ENCODE results near the gene ABHD15.

ABHD15 gene

GRCh38 chr17:29608986-29609385, 42.1 kb upstream of the ABHD15 start:
- POLR2A ChIA-PET = interaction anchor here (0.9 to 1.4 kb wide), 3 partner anchors 12 to 15 kb away, joined by 3 to 5 read pairs (median 4); partner anchors contain the start of gene CORO6
- CTCF ChIA-PET = interaction anchor here (0.6 to 1.7 kb wide), 2 partner anchors 11 to 263 kb away, joined by 3 to 5 read pairs; no protein-coding TSS in a partner anchor

GRCh38 chr17:29607557-29608195, 40.8 kb upstream of the ABHD15 start:
- TF ChIP-seq HDGF (IDR thresholded peaks at IDR 0.05; ENCODE audit: borderline replicate concordance) (no peak), PKNOX1 (IDR thresholded peaks at IDR 0.05) (no peak), FOXK2 (IDR thresholded peaks at IDR 0.05) (no peak), SUZ12 (IDR thresholded peaks at IDR 0.05) (no peak), CTBP1 (IDR thresholded peaks at IDR 0.05; ENCODE audit: borderline replicate concordance) (no peak), TARDBP (IDR thresholded peaks at IDR 0.05) (no peak), ELF4 (IDR thresholded peaks at IDR 0.05) (no peak), L3MBTL2 (conservative IDR thresholded peaks at IDR 0.05) (no peak), FOXA1 (IDR thresholded peaks at IDR 0.05) (no peak), NFRKB (IDR thresholded peaks at IDR 0.05) (no peak), FOXM1 (IDR thresholded peaks at IDR 0.05; ENCODE audit: borderline replicate concordance) (no peak), BHLHE40 (IDR thresholded peaks at IDR 0.05; ENCODE audit: borderline replicate concordance) (no peak), LEF1 (IDR thresholded peaks at IDR 0.05; ENCODE audit: borderline replicate concordance) (no peak), SP1 (IDR thresholded peaks at IDR 0.05) (no peak), ZNF384 (IDR thresholded peaks at IDR 0.05) (no peak), ARNT (IDR thresholded peaks at IDR 0.05) (no peak)
- POLR2A ChIA-PET = interaction anchor here (1.0 kb wide), 1 partner anchor 14 kb away, joined by 5 read pairs; no protein-coding TSS in a partner anchor
- no peak for DNase-seq (ENCODE audit: extremely low spot score)
- CTCF ChIA-PET = no interaction called here

More at GRCh38 chr17:29608986-29609385, 42.1 kb upstream of the ABHD15 start:
- no peak for DNase-seq (ENCODE audit: extremely low spot score)
- TF ChIP-seq FOXA1 (IDR thresholded peaks at IDR 0.05) (no peak), ZNF384 (IDR thresholded peaks at IDR 0.05) (no peak), ELF4 (IDR thresholded peaks at IDR 0.05) (no peak), LEF1 (IDR thresholded peaks at IDR 0.05; ENCODE audit: borderline replicate concordance) (no peak)

GRCh38 chr17:29603109-29603674, 36.4 kb upstream of the ABHD15 start:
- ChIA-PET CTCF (no interaction called here), POLR2A (no interaction called here)
- TF ChIP-seq ZNF384 (IDR thresholded peaks at IDR 0.05) (no peak), BHLHE40 (IDR thresholded peaks at IDR 0.05; ENCODE audit: borderline replicate concordance) (no peak), SP1 (IDR thresholded peaks at IDR 0.05) (no peak), ELF4 (IDR thresholded peaks at IDR 0.05) (no peak), FOXA1 (IDR thresholded peaks at IDR 0.05) (no peak), ARNT (IDR thresholded peaks at IDR 0.05) (no peak), FOXK2 (IDR thresholded peaks at IDR 0.05) (no peak), NFRKB (IDR thresholded peaks at IDR 0.05) (no peak), L3MBTL2 (conservative IDR thresholded peaks at IDR 0.05) (no peak), PKNOX1 (IDR thresholded peaks at IDR 0.05) (no peak), FOXM1 (IDR thresholded peaks at IDR 0.05; ENCODE audit: borderline replicate concordance) (no peak)
- no peak for DNase-seq (ENCODE audit: extremely low spot score)

- ChIA-PET POLR2A (interaction anchor here (0.7 to 1.4 kb wide), 2 partner anchors 12 to 25 kb away, joined by 3 to 4 read pairs; partner anchors contain the start of gene CORO6), CTCF (interaction anchor here (0.9 to 1.7 kb wide), 6 partner anchors 9 to 228 kb away, joined by 3 to 8 read pairs (median 6); no protein-coding TSS in a partner anchor)
- DNase-seq (ENCODE audit: extremely low spot score) = no peak
- TF ChIP-seq L3MBTL2 (conservative IDR thresholded peaks at IDR 0.05) = no peak
- TF ChIP-seq FOXM1 (IDR thresholded peaks at IDR 0.05; ENCODE audit: borderline replicate concordance) = no peak
- no peak for TF ChIP-seq ARNT (IDR thresholded peaks at IDR 0.05)
- 0 out of 2 replicates have a peak, but pooled peaks have one; percentile 59 for TF ChIP-seq HDGF (IDR thresholded peaks at IDR 0.05; ENCODE audit: borderline replicate concordance)
These were observed 30.7 kb upstream of the ABHD15 start for GRCh38 chr17:29597361-29598172.

GRCh38 chr17:29596811-29597210, 30.0 kb upstream of the ABHD15 start:
- TF ChIP-seq SP1 (IDR thresholded peaks at IDR 0.05) = no peak
- TF ChIP-seq ELF4 (IDR thresholded peaks at IDR 0.05) = no peak
- TF ChIP-seq CTBP1 (IDR thresholded peaks at IDR 0.05; ENCODE audit: borderline replicate concordance) = no peak
- TF ChIP-seq FOXA1 (IDR thresholded peaks at IDR 0.05) = no peak
- TF ChIP-seq PKNOX1 (IDR thresholded peaks at IDR 0.05) = no peak
- no peak for TF ChIP-seq TARDBP (IDR thresholded peaks at IDR 0.05)
- TF ChIP-seq FOXM1 (IDR thresholded peaks at IDR 0.05; ENCODE audit: borderline replicate concordance) = no peak
- POLR2A ChIA-PET = interaction anchor here (0.7 to 1.4 kb wide), 3 partner anchors 12 to 27 kb away, joined by 3 to 4 read pairs (median 4); partner anchors contain the start of gene CORO6
- CTCF ChIA-PET = interaction anchor here (1.1 to 1.7 kb wide), 4 partner anchors 16 to 227 kb away, joined by 3 to 8 read pairs (median 7); no protein-coding TSS in a partner anchor
- DNase-seq (ENCODE audit: extremely low spot score) = no peak

Data from HEK293T (cell line).